Measurements from ENCODE around the gene SDE2. TPM values are rescaled to one million over a fixed set of nuclear protein-coding genes. Genes with fewer than 3 reads are reported as not detected.
"Not testable (repeated sequence)": the region's sequence is repeated elsewhere in the genome, so short reads cannot be mapped to it uniquely, and the experiment has no call there.

Gene SDE2
- total and polyA plus RNA-seq, 2 donors (not counting 1 experiment from before 2014, with no cell fraction given), result 10.0 to 26.0 TPM

GRCh38 chr1:225937048-225937968, 61.8 kb downstream of the SDE2 start:
- 97% methylated on average over 20 of the region's 21 CpGs for WGBS (ENCODE audit: insufficient coverage)
- H3K4me1 Mint-ChIP-seq, result peaks cover 2% of the 10 kb centered on the region
- no peak overlapping the region for H3K27ac Mint-ChIP-seq
- H3K4me3 ChIP-seq (ENCODE audit: control extremely low read depth in 1 of 5, extremely low read depth in 1 of 5, insufficient read depth in 1 of 5, low read depth in 2 of 5, low read length in 4 of 5), result no peak overlapping the region
- no peak overlapping the region for H2AFZ ChIP-seq (ENCODE audit: insufficient read depth, low read depth, low read length, poor library complexity, severe bottlenecking)
- peaks cover 2% of the 10 kb centered on the region for H3K27me3 Mint-ChIP-seq
- H3K79me2 ChIP-seq (ENCODE audit: control insufficient read depth, insufficient read depth, low read length), result no peaks in the 10 kb centered on the region
- H4K20me1 ChIP-seq (ENCODE audit: control insufficient read depth, insufficient read depth, low read length, poor library complexity, severe bottlenecking), result no peaks in the 10 kb centered on the region
- no peak overlapping the region for H3K27ac ChIP-seq (ENCODE audit: low read length in 2 of 2)
- no peaks in the 10 kb centered on the region for H3K9me3 ChIP-seq (ENCODE audit: control extremely low read depth in 1 of 3, control insufficient read depth in 2 of 3, insufficient read depth in 1 of 3, low read length in 2 of 3)
- no peak overlapping the region for H3K9ac ChIP-seq (ENCODE audit: low read length)
- H3K36me3 ChIP-seq (replicated peaks in 1 of 2; ENCODE audit: control extremely low read depth in 1 of 2, control insufficient read depth in 1 of 2, extremely low read depth in 1 of 2, insufficient read depth in 2 of 2, low read length in 1 of 2), result no peaks in the 10 kb centered on the region
- ChIA-PET CTCF (no interaction called here), POLR2A (interaction anchor here (0.7 kb wide), 1 partner anchor 56 kb away, joined by 3 read pairs; no protein-coding TSS in a partner anchor)
- no peaks in the 10 kb centered on the region for H3K9me3 Mint-ChIP-seq (ENCODE audit: insufficient read depth)
- no peak overlapping the region for H3K4me2 ChIP-seq (replicated peaks; ENCODE audit: low read depth, low read length, poor library complexity, severe bottlenecking)
- H3K4me3 Mint-ChIP-seq, result no peak overlapping the region
- H3K27me3 ChIP-seq (replicated peaks in 1 of 4; ENCODE audit: control extremely low read depth in 1 of 4, control insufficient read depth in 3 of 4, insufficient read depth in 4 of 4, low read length in 3 of 4), result no peaks in the 10 kb centered on the region
- DNase-seq (no peak), ATAC-seq (ENCODE audit: low read depth) (no peak)
- no peaks in the 10 kb centered on the region for H3K4me1 ChIP-seq (ENCODE audit: control insufficient read depth in 2 of 2, insufficient read depth in 2 of 2, low read length in 2 of 2)
- intact Hi-C loops (cut with micrococcal nuclease), result no loop called here
- TF ChIP-seq CTCF (IDR thresholded peaks at IDR 0.05) (no peak), EZH2 (IDR thresholded peaks at IDR 0.05; ENCODE audit: borderline replicate concordance, insufficient read depth, low read depth, low read length, poor library complexity, severe bottlenecking) (no peak)

- intact Hi-C loops (cut with micrococcal nuclease), result no loop called here
- Histone ChIP-seq H2AFZ (ENCODE audit: insufficient read depth, low read depth, low read length, poor library complexity, severe bottlenecking) (no peak overlapping the region), H3K27ac (ENCODE audit: low read length in 2 of 2) (no peak overlapping the region), H3K4me1 (ENCODE audit: control insufficient read depth in 2 of 2, insufficient read depth in 2 of 2, low read length in 2 of 2) (no peaks in the 10 kb centered on the region), H3K27me3 (replicated peaks in 1 of 4; ENCODE audit: control extremely low read depth in 1 of 4, control insufficient read depth in 3 of 4, insufficient read depth in 4 of 4, low read length in 3 of 4) (no peaks in the 10 kb centered on the region), H3K36me3 (replicated peaks in 1 of 2; ENCODE audit: control extremely low read depth in 1 of 2, control insufficient read depth in 1 of 2, extremely low read depth in 1 of 2, insufficient read depth in 2 of 2, low read length in 1 of 2) (no peaks in the 10 kb centered on the region), H4K20me1 (ENCODE audit: control insufficient read depth, insufficient read depth, low read length, poor library complexity, severe bottlenecking) (no peaks in the 10 kb centered on the region), H3K4me2 (replicated peaks; ENCODE audit: low read depth, low read length, poor library complexity, severe bottlenecking) (no peak overlapping the region), H3K9me3 (ENCODE audit: control extremely low read depth in 1 of 3, control insufficient read depth in 2 of 3, insufficient read depth in 1 of 3, low read length in 2 of 3) (no peaks in the 10 kb centered on the region), H3K79me2 (ENCODE audit: control insufficient read depth, insufficient read depth, low read length) (no peaks in the 10 kb centered on the region), H3K4me3 (ENCODE audit: control extremely low read depth in 1 of 5, extremely low read depth in 1 of 5, insufficient read depth in 1 of 5, low read depth in 2 of 5, low read length in 4 of 5) (no peak overlapping the region), H3K9ac (ENCODE audit: low read length) (no peak overlapping the region)
- ChIA-PET POLR2A (interaction anchor here (0.6 to 0.7 kb wide), 2 partner anchors 57 to 187 kb away, joined by 3 to 9 read pairs; no protein-coding TSS in a partner anchor), CTCF (interaction anchor here (0.7 kb wide), 1 partner anchor 262 kb away, joined by 3 read pairs; no protein-coding TSS in a partner anchor)
- no peak for ATAC-seq (ENCODE audit: low read depth)
- 48% methylated on average over 3 of the region's 3 CpGs for WGBS (ENCODE audit: insufficient coverage)
- no peak for DNase-seq
- TF ChIP-seq EZH2 (IDR thresholded peaks at IDR 0.05; ENCODE audit: borderline replicate concordance, insufficient read depth, low read depth, low read length, poor library complexity, severe bottlenecking) (no peak), CTCF (IDR thresholded peaks at IDR 0.05) (no peak)
- Mint-ChIP-seq H3K4me3 (no peak overlapping the region), H3K27me3 (peaks cover 2% of the 10 kb centered on the region), H3K27ac (no peak overlapping the region), H3K9me3 (ENCODE audit: insufficient read depth) (no peaks in the 10 kb centered on the region), H3K4me1 (no peaks in the 10 kb centered on the region)
Observed at GRCh38 chr1:225936523-225936922, 62.6 kb downstream of the SDE2 start.

GRCh38 chr1:225936086-225936485, 63.1 kb downstream of the SDE2 start:
- H3K27me3 ChIP-seq (replicated peaks in 1 of 4; ENCODE audit: control extremely low read depth in 1 of 4, control insufficient read depth in 3 of 4, insufficient read depth in 4 of 4, low read length in 3 of 4); H3K9me3 Mint-ChIP-seq (ENCODE audit: insufficient read depth); intact Hi-C loops (cut with micrococcal nuclease); H3K27ac ChIP-seq (ENCODE audit: low read length in 2 of 2); H3K4me3 Mint-ChIP-seq; H3K36me3 ChIP-seq (replicated peaks in 1 of 2; ENCODE audit: control extremely low read depth in 1 of 2, control insufficient read depth in 1 of 2, extremely low read depth in 1 of 2, insufficient read depth in 2 of 2, low read length in 1 of 2); H3K4me1 ChIP-seq (ENCODE audit: control insufficient read depth in 2 of 2, insufficient read depth in 2 of 2, low read length in 2 of 2); H3K4me1 Mint-ChIP-seq; H4K20me1 ChIP-seq (ENCODE audit: control insufficient read depth, insufficient read depth, low read length, poor library complexity, severe bottlenecking); H3K4me3 ChIP-seq (ENCODE audit: control extremely low read depth in 1 of 5, extremely low read depth in 1 of 5, insufficient read depth in 1 of 5, low read depth in 2 of 5, low read length in 4 of 5); ATAC-seq (ENCODE audit: low read depth); H3K9me3 ChIP-seq (ENCODE audit: control extremely low read depth in 1 of 3, control insufficient read depth in 2 of 3, insufficient read depth in 1 of 3, low read length in 2 of 3); H3K27me3 Mint-ChIP-seq; H2AFZ ChIP-seq (ENCODE audit: insufficient read depth, low read depth, low read length, poor library complexity, severe bottlenecking); H3K4me2 ChIP-seq (replicated peaks; ENCODE audit: low read depth, low read length, poor library complexity, severe bottlenecking); H3K9ac ChIP-seq (ENCODE audit: low read length); DNase-seq; H3K79me2 ChIP-seq (ENCODE audit: control insufficient read depth, insufficient read depth, low read length); H3K27ac Mint-ChIP-seq: not testable (repeated sequence)
- 92% methylated on average over 6 of the region's 8 CpGs for WGBS (ENCODE audit: insufficient coverage)
- POLR2A ChIA-PET, result interaction anchor here (0.6 kb wide), 1 partner anchor 187 kb away, joined by 9 read pairs; no protein-coding TSS in a partner anchor
- CTCF ChIA-PET, result interaction anchor here (0.7 kb wide), 1 partner anchor 262 kb away, joined by 3 read pairs; no protein-coding TSS in a partner anchor

Data from B cell (primary cell).